Left lobe of liver (tissue), 2 donors: Measurements from ENCODE around the gene FXN. TPM values are rescaled to one million over a fixed set of nuclear protein-coding genes. Genes with fewer than 3 reads are reported as not detected.

Experiments used
- ATAC-seq: fragments of 200-7000 bp; cut with Tn5 transposase; one replicate; pipeline ENCODE4 v1.9.1; 2020; ENCODE audit warnings: mild to moderate bottlenecking, moderate library complexity
- DNase-seq: peaks from one replicate; pipeline ENCODE4 v3.0.0-alpha.2; 2020; ENCODE audit warnings: low spot score
- total RNA-seq: library from RNA; stranded (reverse); gene quantifications from one replicate; pipeline ENCODE4 v1.2.1, GENCODE V29; 2021
- donor health status: DM: no; HTN: no; CAD: no; lungs with moderate emphysema.
- donor health status: DM: no; HTN: yes; CAD: no.

FXN gene
- total RNA-seq, 1 donor from 2014 or later = 27.1 TPM

- DNase-seq (peak; percentile 4), ATAC-seq (no peak)
Observed at GRCh38 chr9:69136185-69136584, 100.6 kb downstream of the FXN start.

- peak; percentile 7 for DNase-seq
- ATAC-seq = peak; percentile 34
Observed at GRCh38 chr9:69136779-69137178, 101.2 kb downstream of the FXN start.

- no peak for ATAC-seq
- peak; percentile 19 for DNase-seq
Observed at GRCh38 chr9:69137311-69137710, 101.8 kb downstream of the FXN start.

- ATAC-seq = no peak
- DNase-seq = no peak
Observed at GRCh38 chr9:69139596-69139995, 104.0 kb downstream of the FXN start.

- DNase-seq (no peak), ATAC-seq (no peak)
Observed at GRCh38 chr9:69140123-69140735, 104.7 kb downstream of the FXN start.

- DNase-seq (no peak), ATAC-seq (peak; percentile 30)
Observed at GRCh38 chr9:69141851-69142250, 106.3 kb downstream of the FXN start.

- DNase-seq (no peak), ATAC-seq (no peak)
Observed at GRCh38 chr9:69143291-69143690, 107.7 kb downstream of the FXN start.

- DNase-seq = no peak
- ATAC-seq = no peak
Observed at GRCh38 chr9:69145144-69145715, 109.7 kb downstream of the FXN start.

- DNase-seq (no peak), ATAC-seq (peak; percentile 79)
Observed at GRCh38 chr9:69147041-69147834, 111.7 kb downstream of the FXN start.

- ATAC-seq = no peak
- DNase-seq = no peak
Observed at GRCh38 chr9:69149321-69149807, 113.8 kb downstream of the FXN start.

Other genes with a start within 250 kb of the FXN start
- gene PRKACG, start 21.6 kb upstream of the FXN start, total RNA-seq = not detected
- gene TJP2, start 138.5 kb downstream of the FXN start, total RNA-seq = 81.2 TPM